K562 treated with DMSO at 1 percent for 24 hours (cell line): ENCODE results near the gene ZNF213. TPM values are rescaled to one million over a fixed set of nuclear protein-coding genes. Genes with fewer than 3 reads are reported as not detected.

Experiments used
- total RNA-seq: library from RNA; unstranded; fragments of 300-600 nt; gene quantifications from 2 replicates; pipeline ENCODE4 v1.2.3, GENCODE V29; 2022; ENCODE audit warnings: low read depth; ENCODE audit not compliant: insufficient read depth

The ZNF213 gene
- total RNA-seq = 27.1 and 27.7 TPM in 2 replicates

GRCh38 chr16:3134338-3135125 lies at the start of gene ZNF213:
ZNF213 (plus strand) TSS chr16:3135029; CDS start chr16:3137281, 2,252 bp downstream.

GRCh38 chr16:3098459-3099394 lies 36.1 kb upstream of the ZNF213 start, which contains the start of gene ZSCAN10:
ZSCAN10 (minus strand) TSS chr16:3099294; CDS start chr16:3092937, 6,357 bp downstream.

GRCh38 chr16:3112058-3112880 lies 22.6 kb upstream of the ZNF213 start, which contains the start of gene ZNF205:
ZNF205 (plus strand) TSS chr16:3112586; CDS start chr16:3113431, 845 bp downstream.

GRCh38 chr16:3187798-3188674 lies 53.2 kb downstream of the ZNF213 start, which contains the start of gene OR1F1:
OR1F1 (plus strand) TSS chr16:3188204.

Other genes with a start within 250 kb of the ZNF213 start
- 46.3 and 51.2 TPM in 2 replicates for gene FLYWCH1, start 223.1 kb upstream of the ZNF213 start, total RNA-seq
- gene KREMEN2, start 170.8 kb upstream of the ZNF213 start, total RNA-seq = 1.3 and 2.2 TPM in 2 replicates
- gene PAQR4, start 165.7 kb upstream of the ZNF213 start, total RNA-seq = 25.2 and 30.8 TPM in 2 replicates
- gene PKMYT1, start 154.6 kb upstream of the ZNF213 start, total RNA-seq = 168 and 199 TPM in 2 replicates
- 4.3 and 4.5 TPM in 2 replicates for gene CLDN9, start 122.1 kb upstream of the ZNF213 start, total RNA-seq
- 0.65 and 0.76 TPM in 2 replicates for gene CLDN6, start 116.8 kb upstream of the ZNF213 start, total RNA-seq
- gene TNFRSF12A, start 114.7 kb upstream of the ZNF213 start, total RNA-seq = 41.1 and 48.6 TPM in 2 replicates
- 37.4 and 38.2 TPM in 2 replicates for gene HCFC1R1, start 111.1 kb upstream of the ZNF213 start, total RNA-seq
- gene THOC6, start 111.0 kb upstream of the ZNF213 start, total RNA-seq = 41.2 and 42.6 TPM in 2 replicates
- gene BICDL2, start 98.1 kb upstream of the ZNF213 start, total RNA-seq = not detected in 2 replicates
- 0.31 and 1.0 TPM in 2 replicates for gene MMP25, start 88.5 kb upstream of the ZNF213 start, total RNA-seq
- gene IL32, start 69.4 kb upstream of the ZNF213 start, total RNA-seq = 49.1 and 56.4 TPM in 2 replicates
- not detected in 2 replicates for gene ZSCAN10, start 35.7 kb upstream of the ZNF213 start, total RNA-seq
- 33.8 and 35.1 TPM in 2 replicates for gene ZNF205, start 22.4 kb upstream of the ZNF213 start, total RNA-seq
- not detected in 2 replicates for gene OR1F1, start 53.2 kb downstream of the ZNF213 start, total RNA-seq
- gene ZNF200, start 100.1 kb downstream of the ZNF213 start, total RNA-seq = 6.6 and 8.7 TPM in 2 replicates
- not detected in 2 replicates for gene MEFV, start 121.6 kb downstream of the ZNF213 start, total RNA-seq
- gene ZNF263, start 148.5 kb downstream of the ZNF213 start, total RNA-seq = 51.0 and 56.4 TPM in 2 replicates
- gene TIGD7, start 170.4 kb downstream of the ZNF213 start, total RNA-seq = 0.80 and 2.4 TPM in 2 replicates
- 9.7 and 10.9 TPM in 2 replicates for gene ZNF75A, start 170.5 kb downstream of the ZNF213 start, total RNA-seq
- gene OR2C1, start 220.9 kb downstream of the ZNF213 start, total RNA-seq = not detected in 2 replicates